Mucosa of descending colon (tissue), 3 donors: ENCODE results near the gene SGTA. TPM values are rescaled to one million over a fixed set of nuclear protein-coding genes. Genes with fewer than 3 reads are reported as not detected.

Experiments used
- ATAC-seq: fragments of 200-7000 bp; cut with Tn5 transposase; one replicate; pipeline ENCODE4 v1.9.1; 2020; ENCODE audit warnings: mild to moderate bottlenecking, moderate library complexity
- DNase-seq, 3 donors: peaks; one replicate each; pipeline ENCODE4 v3.0.0-alpha.2; 2020
- H3K36me3 ChIP-seq: fragments of 200-600 bp; one replicate; pipeline ENCODE4 v1.8.0; 2021; ENCODE audit warnings: low read depth, mild to moderate bottlenecking
- H3K4me1 ChIP-seq: fragments of 200-600 bp; one replicate; pipeline ENCODE4 v1.8.0; 2021; ENCODE audit warnings: low read depth, mild to moderate bottlenecking
- H3K4me3 ChIP-seq: fragments of 200-600 bp; one replicate; pipeline ENCODE4 v1.8.0; 2021; ENCODE audit warnings: mild to moderate bottlenecking
- H3K9me3 ChIP-seq: fragments of 200-600 bp; one replicate; pipeline ENCODE4 v1.8.0; 2021; ENCODE audit warnings: mild to moderate bottlenecking
- intact Hi-C, 2 donors: fragments of 100-400 bp; cut with DNase I in 1 of 2; cut with micrococcal nuclease in 1 of 2; formaldehyde crosslinking; loops; one replicate each; pipeline versions ENCODE4 v1.11.0 to v1.11.1; 2022; cut with DNase I, micrococcal nuclease
- total RNA-seq, 3 donors: library from RNA; stranded (reverse); fragmentation: NEBNext Ultra II Directional in 2 of 3; extraction: Animal tissue kit (Norgen Biotek cat#: 25700) in 2 of 3; gene quantifications; one replicate each; pipeline versions ENCODE4 v1.2.1 to v1.2.4, GENCODE V29; 2021 to 2023
- TF ChIP-seq, protein P1 (sequence below): fragments of 200-600 bp; IDR thresholded peaks from one replicate; pipeline ENCODE4 v1.8.0; 2022; ENCODE audit warnings: antibody characterized with exemption, mild to moderate bottlenecking
- donor health status: DM: no; HTN: no; CAD: no; lungs with moderate emphysema.
- donor health status: DM: no; HTN: no; CAD: no.
- donor health status: DM: no; HTN: yes; CAD: no.

The SGTA gene
- total RNA-seq, 3 donors from 2014 or later, result 37.7 to 52.7 (median 48.9) TPM

DNA sequence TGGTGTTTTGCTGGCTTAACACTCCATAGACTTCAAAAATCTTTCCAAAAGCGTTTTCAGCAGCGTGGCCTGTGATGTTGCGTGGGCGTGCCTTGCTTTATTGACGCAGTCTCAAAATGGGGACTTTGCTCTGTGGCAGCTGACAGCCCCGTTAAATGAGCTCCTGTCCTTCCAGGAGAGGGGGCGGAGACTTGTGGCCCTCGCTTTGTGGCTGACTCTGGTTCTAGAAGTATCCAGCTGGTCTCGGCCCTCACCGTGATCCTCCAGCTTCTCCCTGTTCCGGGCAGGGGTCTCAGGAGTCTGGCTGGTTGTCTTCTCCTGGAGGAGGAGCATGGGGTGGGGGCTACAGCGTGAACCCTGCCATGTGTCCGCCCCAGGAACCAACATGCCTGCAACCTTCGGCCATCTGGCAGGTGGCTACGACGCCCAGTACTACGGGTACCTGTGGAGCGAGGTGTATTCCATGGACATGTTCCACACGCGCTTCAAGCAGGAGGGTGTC lies 28.2 kb upstream of the SGTA start:
- intact Hi-C loops, result no loop called here

DNA sequence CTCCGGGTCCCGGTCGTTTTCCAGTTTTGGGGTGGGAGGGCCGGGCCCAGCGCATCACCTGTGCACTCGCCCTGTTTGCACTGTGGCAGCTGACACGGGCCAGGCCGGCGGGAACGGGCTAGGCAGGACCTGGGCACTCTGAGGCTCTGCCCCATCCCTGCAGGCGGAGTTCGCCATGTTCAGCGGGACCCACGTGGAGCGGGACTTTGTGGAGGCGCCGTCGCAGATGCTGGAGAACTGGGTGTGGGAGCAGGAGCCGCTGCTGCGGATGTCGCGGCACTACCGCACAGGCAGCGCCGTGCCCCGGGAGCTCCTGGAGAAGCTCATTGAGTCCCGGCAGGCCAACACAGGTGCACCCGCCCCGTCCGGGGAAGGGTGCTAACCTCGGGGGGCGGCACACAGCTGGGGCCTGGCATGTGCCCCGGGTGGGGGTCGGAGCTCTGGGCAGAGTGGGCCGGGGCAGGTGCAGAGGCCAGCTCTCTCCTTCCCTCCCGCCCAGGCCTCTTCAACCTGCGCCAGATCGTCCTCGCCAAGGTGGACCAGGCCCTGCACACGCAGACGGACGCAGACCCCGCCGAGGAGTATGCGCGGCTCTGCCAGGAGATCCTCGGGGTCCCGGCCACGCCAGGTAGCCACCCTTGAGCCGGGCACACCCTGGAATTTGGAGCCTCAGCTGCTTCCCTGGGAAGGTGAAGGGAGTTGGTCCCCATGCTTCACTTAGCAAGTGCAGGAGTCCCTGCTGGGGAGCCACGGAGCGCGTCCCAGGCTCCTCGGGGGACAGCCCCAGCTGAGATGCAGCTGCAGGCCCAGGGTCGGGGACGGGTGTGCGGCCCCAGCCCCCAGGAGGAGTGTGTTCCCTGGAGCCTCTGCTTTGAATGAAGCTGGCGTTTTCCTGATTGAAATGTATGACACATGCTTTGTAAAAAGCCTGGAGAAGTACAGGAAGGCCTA lies 27.3 kb upstream of the SGTA start:
- intact Hi-C loops, result no loop called here

More for the DNA sequence above, 28.2 kb upstream of the SGTA start:
- H3K36me3 ChIP-seq, result no peaks in the 10 kb centered on the region
- no peaks in the 10 kb centered on the region for H3K9me3 ChIP-seq
- TF ChIP-seq, protein P1, sequence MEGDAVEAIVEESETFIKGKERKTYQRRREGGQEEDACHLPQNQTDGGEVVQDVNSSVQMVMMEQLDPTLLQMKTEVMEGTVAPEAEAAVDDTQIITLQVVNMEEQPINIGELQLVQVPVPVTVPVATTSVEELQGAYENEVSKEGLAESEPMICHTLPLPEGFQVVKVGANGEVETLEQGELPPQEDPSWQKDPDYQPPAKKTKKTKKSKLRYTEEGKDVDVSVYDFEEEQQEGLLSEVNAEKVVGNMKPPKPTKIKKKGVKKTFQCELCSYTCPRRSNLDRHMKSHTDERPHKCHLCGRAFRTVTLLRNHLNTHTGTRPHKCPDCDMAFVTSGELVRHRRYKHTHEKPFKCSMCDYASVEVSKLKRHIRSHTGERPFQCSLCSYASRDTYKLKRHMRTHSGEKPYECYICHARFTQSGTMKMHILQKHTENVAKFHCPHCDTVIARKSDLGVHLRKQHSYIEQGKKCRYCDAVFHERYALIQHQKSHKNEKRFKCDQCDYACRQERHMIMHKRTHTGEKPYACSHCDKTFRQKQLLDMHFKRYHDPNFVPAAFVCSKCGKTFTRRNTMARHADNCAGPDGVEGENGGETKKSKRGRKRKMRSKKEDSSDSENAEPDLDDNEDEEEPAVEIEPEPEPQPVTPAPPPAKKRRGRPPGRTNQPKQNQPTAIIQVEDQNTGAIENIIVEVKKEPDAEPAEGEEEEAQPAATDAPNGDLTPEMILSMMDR, result no peak
- DNase-seq (peak in 2 of 3 donors; percentile 69 to 70), ATAC-seq (peak; percentile 75)
- no peak overlapping the region for H3K4me3 ChIP-seq
- peaks cover 17% of the 10 kb centered on the region for H3K4me1 ChIP-seq

DNA sequence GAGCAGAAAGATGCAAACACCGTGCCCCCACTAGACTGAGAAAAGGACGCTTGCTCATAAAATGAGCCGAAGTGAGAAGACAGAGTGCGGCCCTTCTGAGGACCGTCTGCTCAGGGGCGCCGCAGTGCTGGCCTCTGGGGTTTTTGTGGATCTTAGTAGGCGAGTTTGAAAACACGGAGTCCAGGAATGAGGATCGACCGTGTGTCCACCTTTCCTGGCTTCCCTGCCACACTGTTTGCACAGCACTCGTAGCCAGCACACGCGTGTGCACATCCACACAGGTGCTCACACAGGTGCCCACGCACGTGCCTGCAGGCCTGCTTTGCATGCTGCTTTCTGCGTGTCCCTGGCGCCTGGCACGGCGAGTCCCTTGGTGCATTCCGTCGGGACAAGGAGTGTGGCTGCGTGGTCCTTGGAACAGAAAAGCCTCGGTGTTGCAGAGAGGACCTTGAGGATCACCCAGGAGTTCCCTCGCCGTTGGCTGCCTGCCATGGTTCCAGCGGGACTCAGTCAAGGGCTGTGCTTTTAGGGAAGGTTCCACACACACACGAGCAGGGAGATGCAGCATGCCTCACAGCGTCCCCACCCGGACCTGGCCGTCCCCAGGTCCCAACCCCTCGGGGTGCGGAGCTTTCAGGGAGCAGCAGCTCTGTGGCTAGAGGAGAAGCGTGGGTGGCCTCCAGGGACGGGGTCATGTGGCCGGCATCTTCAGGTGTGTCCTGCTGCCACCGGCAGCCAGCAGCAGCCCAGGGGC lies 26.5 kb upstream of the SGTA start:
- ATAC-seq, result no peak
- H3K36me3 ChIP-seq, result no peaks in the 10 kb centered on the region
- H3K4me1 ChIP-seq, result peaks cover 17% of the 10 kb centered on the region
- intact Hi-C loops, result no loop called here
- TF ChIP-seq, protein P1, result no peak
- no peaks in the 10 kb centered on the region for H3K9me3 ChIP-seq
- no peak overlapping the region for H3K4me3 ChIP-seq
- no peak for DNase-seq

More for the DNA sequence above, 27.3 kb upstream of the SGTA start:
- H3K4me3 ChIP-seq, result no peak overlapping the region
- TF ChIP-seq, protein P1, result no peak
- H3K9me3 ChIP-seq, result no peaks in the 10 kb centered on the region
- DNase-seq (no peak), ATAC-seq (no peak)
- H3K4me1 ChIP-seq, result peaks cover 17% of the 10 kb centered on the region
- no peaks in the 10 kb centered on the region for H3K36me3 ChIP-seq

DNA sequence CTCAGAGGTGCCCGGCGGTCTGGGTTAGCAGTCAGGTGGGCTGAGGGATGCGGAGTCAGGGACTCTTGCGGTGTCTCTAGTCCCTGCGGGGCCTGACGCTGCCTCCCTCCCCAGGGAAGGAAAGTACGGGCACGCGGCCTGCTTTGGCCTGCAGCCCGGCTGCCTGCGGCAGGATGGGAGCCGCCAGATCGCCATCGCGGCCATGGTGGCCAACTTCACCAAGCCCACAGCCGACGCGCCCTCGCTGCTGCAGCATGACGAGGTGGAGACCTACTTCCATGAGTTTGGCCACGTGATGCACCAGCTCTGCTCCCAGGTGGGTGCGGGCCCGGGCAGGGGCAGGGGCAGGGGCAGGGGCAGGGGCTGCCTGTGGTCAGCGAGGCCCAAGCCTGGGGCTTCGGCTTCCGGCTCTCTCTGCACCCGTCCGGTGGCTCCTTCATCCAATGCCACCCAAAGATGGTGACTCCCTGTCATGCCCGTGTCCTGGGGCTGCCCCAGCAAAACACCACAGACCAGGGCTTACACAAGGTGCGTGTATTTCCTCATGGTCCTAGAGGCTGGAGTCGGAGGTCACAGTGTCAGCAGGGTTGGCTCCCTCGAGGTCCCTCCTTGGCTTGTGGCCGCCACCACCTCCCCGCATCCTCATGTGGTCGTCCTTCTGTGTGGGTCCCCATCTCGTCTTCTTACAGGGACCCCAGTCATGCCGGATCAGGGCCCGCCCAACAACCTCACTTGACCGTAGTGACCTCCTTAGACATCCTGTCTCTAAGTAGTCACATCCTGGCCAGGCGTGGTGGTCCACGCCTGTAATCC lies 25.3 kb upstream of the SGTA start:
- Histone ChIP-seq H3K4me1 (peaks cover 17% of the 10 kb centered on the region), H3K36me3 (no peaks in the 10 kb centered on the region), H3K4me3 (no peak overlapping the region), H3K9me3 (no peaks in the 10 kb centered on the region)
- ATAC-seq, result no peak
- TF ChIP-seq, protein P1, result no peak
- intact Hi-C loops, result no loop called here
- no peak for DNase-seq
